Fibroblast of gingiva (primary cell): ENCODE data around the gene TUBGCP5.
A peak's percentile ranks its signal among the peaks of the same experiment; 100 is the strongest.
"Not testable (repeated sequence)": the region's sequence is repeated elsewhere in the genome, so short reads cannot be mapped to it uniquely, and the experiment has no call there.

ENCODE experiments used
- DNase-seq: peaks from one replicate; pipeline ENCODE4 v3.0.0-alpha.2; 2011; ENCODE audit warnings: low read depth

TUBGCP5 gene

GRCh38 chr15:23041736-23042135, 2.4 kb upstream of the TUBGCP5 start:
- not testable (repeated sequence) for DNase-seq

GRCh38 chr15:23039917-23040281, 530 bp upstream of the TUBGCP5 start:
- DNase-seq = no peak

- DNase-seq = no peak
Measured at GRCh38 chr15:23038726-23039142, 635 bp downstream of the TUBGCP5 start.

GRCh38 chr15:23035964-23036566, 3.3 kb downstream of the TUBGCP5 start:
- DNase-seq = peak; percentile 35

GRCh38 chr15:23033979-23034378, 5.4 kb downstream of the TUBGCP5 start:
- DNase-seq = no peak

GRCh38 chr15:23026218-23026617, 13.2 kb downstream of the TUBGCP5 start:
- no peak for DNase-seq

- no peak for DNase-seq
Measured at GRCh38 chr15:23022156-23022555, 17.2 kb downstream of the TUBGCP5 start.

- DNase-seq = no peak
Measured at GRCh38 chr15:23014394-23015000, 24.9 kb downstream of the TUBGCP5 start.

- DNase-seq = no peak
Measured at GRCh38 chr15:23013681-23014080, 25.7 kb downstream of the TUBGCP5 start.

GRCh38 chr15:23012616-23013015, 26.8 kb downstream of the TUBGCP5 start:
- DNase-seq = not testable (repeated sequence)

GRCh38 chr15:23003736-23004135, 35.6 kb downstream of the TUBGCP5 start:
- no peak for DNase-seq

- no peak for DNase-seq
Measured at GRCh38 chr15:23002920-23003319, 36.4 kb downstream of the TUBGCP5 start.

- no peak for DNase-seq
Measured at GRCh38 chr15:22995795-22996194, 43.6 kb downstream of the TUBGCP5 start.

GRCh38 chr15:22992024-22992326, 47.4 kb downstream of the TUBGCP5 start:
- no peak for DNase-seq

GRCh38 chr15:22989576-22990477, 49.5 kb downstream of the TUBGCP5 start:
- no peak for DNase-seq

- no peak for DNase-seq
Measured at GRCh38 chr15:22988811-22989210, 50.6 kb downstream of the TUBGCP5 start.

GRCh38 chr15:22981931-22982330, 57.4 kb downstream of the TUBGCP5 start:
- DNase-seq = not testable (repeated sequence)

GRCh38 chr15:22981051-22981840, 58.1 kb downstream of the TUBGCP5 start:
- DNase-seq = no peak

- DNase-seq = peak; percentile 82
Measured at GRCh38 chr15:22980189-22981050, 58.9 kb downstream of the TUBGCP5 start, which contains the start of gene CYFIP1. TSS of gene CYFIP1 (minus strand) at chr15:22980368. CDS start at chr15:22947285, 33,083 bp downstream.

GRCh38 chr15:22979238-22980188, 59.9 kb downstream of the TUBGCP5 start:
- peak; percentile 34 for DNase-seq
